ENCODE measurements around the gene COL19A1.

The COL19A1 gene

GRCh38 chr6:70037445-70037844 is 171.1 kb downstream of the COL19A1 start:
- DNase-seq, result no peak
- H3K79me2 ChIP-seq (ENCODE audit: low read length), result no peaks in the 10 kb centered on the region
- H3F3A ChIP-seq (ENCODE audit: insufficient read depth, low read length), result no peaks in the 10 kb centered on the region
- H3K27me3 ChIP-seq (replicated peaks; ENCODE audit: insufficient read depth, low read length), result no peaks in the 10 kb centered on the region
- H3K9me3 ChIP-seq (replicated peaks; ENCODE audit: insufficient read depth, low read length), result no peaks in the 10 kb centered on the region
- H3K4me1 ChIP-seq (ENCODE audit: low read length), result no peaks in the 10 kb centered on the region
- no peak overlapping the region for H3K27ac ChIP-seq (ENCODE audit: low read length)
- H4K20me1 ChIP-seq (ENCODE audit: insufficient read depth, low read length), result no peaks in the 10 kb centered on the region
- H3K9ac ChIP-seq (ENCODE audit: low read length), result no peak overlapping the region
- no peak overlapping the region for H2AFZ ChIP-seq (ENCODE audit: low read length)
- no peak overlapping the region for H3K4me3 ChIP-seq (ENCODE audit: low read length)
- H3K36me3 ChIP-seq (replicated peaks; ENCODE audit: insufficient read depth, low read length), result no peaks in the 10 kb centered on the region
- TF ChIP-seq EZH2phosphoT487 (IDR thresholded peaks at IDR 0.05; ENCODE audit: low read length) (no peak), CTCF (IDR thresholded peaks at IDR 0.05; ENCODE audit: low read length) (no peak), EZH2 (optimal IDR thresholded peaks at IDR 0.05; ENCODE audit: low read depth, low read length) (no peak)
- H3K4me2 ChIP-seq (ENCODE audit: low read depth, low read length), result no peak overlapping the region
- H3K9me2 ChIP-seq (replicated peaks; ENCODE audit: insufficient read depth, low read length), result no peaks in the 10 kb centered on the region

- H3K9me2 ChIP-seq (replicated peaks; ENCODE audit: insufficient read depth, low read length), result no peaks in the 10 kb centered on the region
- no peaks in the 10 kb centered on the region for H3K36me3 ChIP-seq (replicated peaks; ENCODE audit: insufficient read depth, low read length)
- H2AFZ ChIP-seq (ENCODE audit: low read length), result no peak overlapping the region
- H3K4me2 ChIP-seq (ENCODE audit: low read depth, low read length), result no peak overlapping the region
- no peaks in the 10 kb centered on the region for H3F3A ChIP-seq (ENCODE audit: insufficient read depth, low read length)
- H3K4me1 ChIP-seq (ENCODE audit: low read length), result no peaks in the 10 kb centered on the region
- H3K9ac ChIP-seq (ENCODE audit: low read length), result no peak overlapping the region
- H3K27ac ChIP-seq (ENCODE audit: low read length), result no peak overlapping the region
- H4K20me1 ChIP-seq (ENCODE audit: insufficient read depth, low read length), result no peaks in the 10 kb centered on the region
- no peaks in the 10 kb centered on the region for H3K9me3 ChIP-seq (replicated peaks; ENCODE audit: insufficient read depth, low read length)
- TF ChIP-seq EZH2 (optimal IDR thresholded peaks at IDR 0.05; ENCODE audit: low read depth, low read length), result no peak
- TF ChIP-seq CTCF (IDR thresholded peaks at IDR 0.05; ENCODE audit: low read length), result no peak
- no peak for TF ChIP-seq EZH2phosphoT487 (IDR thresholded peaks at IDR 0.05; ENCODE audit: low read length)
- H3K27me3 ChIP-seq (replicated peaks; ENCODE audit: insufficient read depth, low read length), result no peaks in the 10 kb centered on the region
- DNase-seq, result no peak
- H3K4me3 ChIP-seq (ENCODE audit: low read length), result no peak overlapping the region
- no peaks in the 10 kb centered on the region for H3K79me2 ChIP-seq (ENCODE audit: low read length)
Measured at GRCh38 chr6:70040766-70041165, 174.4 kb downstream of the COL19A1 start.

GRCh38 chr6:70041411-70041810 is 175.1 kb downstream of the COL19A1 start:
- H3K36me3 ChIP-seq (replicated peaks; ENCODE audit: insufficient read depth, low read length), result no peaks in the 10 kb centered on the region
- H2AFZ ChIP-seq (ENCODE audit: low read length), result no peak overlapping the region
- H3K4me1 ChIP-seq (ENCODE audit: low read length), result no peaks in the 10 kb centered on the region
- no peaks in the 10 kb centered on the region for H3K79me2 ChIP-seq (ENCODE audit: low read length)
- no peaks in the 10 kb centered on the region for H3K27me3 ChIP-seq (replicated peaks; ENCODE audit: insufficient read depth, low read length)
- H3K4me3 ChIP-seq (ENCODE audit: low read length), result no peak overlapping the region
- no peaks in the 10 kb centered on the region for H3F3A ChIP-seq (ENCODE audit: insufficient read depth, low read length)
- no peaks in the 10 kb centered on the region for H3K9me3 ChIP-seq (replicated peaks; ENCODE audit: insufficient read depth, low read length)
- DNase-seq, result no peak
- no peak overlapping the region for H3K27ac ChIP-seq (ENCODE audit: low read length)
- no peak for TF ChIP-seq CTCF (IDR thresholded peaks at IDR 0.05; ENCODE audit: low read length)
- TF ChIP-seq EZH2 (optimal IDR thresholded peaks at IDR 0.05; ENCODE audit: low read depth, low read length), result no peak
- H3K9me2 ChIP-seq (replicated peaks; ENCODE audit: insufficient read depth, low read length), result no peaks in the 10 kb centered on the region
- no peak overlapping the region for H3K4me2 ChIP-seq (ENCODE audit: low read depth, low read length)
- H4K20me1 ChIP-seq (ENCODE audit: insufficient read depth, low read length), result no peaks in the 10 kb centered on the region
- no peak overlapping the region for H3K9ac ChIP-seq (ENCODE audit: low read length)

Measured in MM.1S (cell line).